Inflammatory macrophage (primary cell): ENCODE measurements around the gene SLC7A9.

Source experiments
- DNase-seq, 2 donors: peaks; one replicate each; pipeline ENCODE4 v3.0.0-alpha.2; 2020 to 2022

SLC7A9 gene

GRCh38 chr19:32824191-32824751 lies 45.3 kb downstream of the SLC7A9 start:
- no peak for DNase-seq

GRCh38 chr19:32823747-32824102 lies 45.8 kb downstream of the SLC7A9 start:
- DNase-seq, result no peak

- no peak for DNase-seq
Observed at GRCh38 chr19:32822916-32823746, 46.4 kb downstream of the SLC7A9 start.

- DNase-seq, result no peak
Observed at GRCh38 chr19:32819419-32820400, 49.9 kb downstream of the SLC7A9 start.

GRCh38 chr19:32818536-32818935 lies 51.0 kb downstream of the SLC7A9 start:
- no peak for DNase-seq

GRCh38 chr19:32817569-32818476 lies 51.7 kb downstream of the SLC7A9 start:
- DNase-seq, result no peak

- DNase-seq, result no peak
Observed at GRCh38 chr19:32816555-32817099, 52.9 kb downstream of the SLC7A9 start.

- no peak for DNase-seq
Observed at GRCh38 chr19:32814624-32815023, 54.9 kb downstream of the SLC7A9 start.

GRCh38 chr19:32813862-32814425 lies 55.6 kb downstream of the SLC7A9 start:
- no peak for DNase-seq

- DNase-seq, result no peak
Observed at GRCh38 chr19:32812571-32812970, 57.0 kb downstream of the SLC7A9 start.

- no peak for DNase-seq
Observed at GRCh38 chr19:32812036-32812435, 57.5 kb downstream of the SLC7A9 start.

GRCh38 chr19:32811151-32811550 lies 58.4 kb downstream of the SLC7A9 start:
- no peak for DNase-seq

- no peak for DNase-seq
Observed at GRCh38 chr19:32810452-32810851, 59.1 kb downstream of the SLC7A9 start.

GRCh38 chr19:32809754-32810153 lies 59.8 kb downstream of the SLC7A9 start:
- no peak for DNase-seq

GRCh38 chr19:32809254-32809653 lies 60.3 kb downstream of the SLC7A9 start:
- no peak for DNase-seq

GRCh38 chr19:32808236-32808635 lies 61.3 kb downstream of the SLC7A9 start:
- DNase-seq, result no peak

GRCh38 chr19:32802840-32803239 lies 66.7 kb downstream of the SLC7A9 start:
- no peak for DNase-seq

GRCh38 chr19:32800754-32801153 lies 68.8 kb downstream of the SLC7A9 start:
- DNase-seq, result no peak

GRCh38 chr19:32800191-32800590 lies 69.4 kb downstream of the SLC7A9 start:
- no peak for DNase-seq

GRCh38 chr19:32798201-32798600 lies 71.4 kb downstream of the SLC7A9 start:
- DNase-seq, result no peak

GRCh38 chr19:32789429-32789828 lies 80.1 kb downstream of the SLC7A9 start:
- DNase-seq, result no peak
